ENCODE measurements around the gene DBN1. TPM values are rescaled to one million over a fixed set of nuclear protein-coding genes. Genes with fewer than 3 reads are reported as not detected.

The DBN1 gene
- total RNA-seq, 1 donor from 2014 or later = 44.3 TPM

- no peak for DNase-seq (ENCODE audit: low spot score)
Observed at GRCh38 chr5:177457852-177458681, 15.4 kb downstream of the DBN1 start.

- no peak for DNase-seq (ENCODE audit: low spot score)
Observed at GRCh38 chr5:177456976-177457851, 16.2 kb downstream of the DBN1 start.

- no peak for DNase-seq (ENCODE audit: low spot score)
Observed at GRCh38 chr5:177456591-177456964, 16.9 kb downstream of the DBN1 start.

GRCh38 chr5:177455661-177456590, 17.5 kb downstream of the DBN1 start:
- peak; percentile 97 for DNase-seq (ENCODE audit: low spot score)

- DNase-seq (ENCODE audit: low spot score) = no peak
Observed at GRCh38 chr5:177455036-177455660, 18.3 kb downstream of the DBN1 start.

- DNase-seq (ENCODE audit: low spot score) = peak; percentile 99
Observed at GRCh38 chr5:177454397-177455035, 18.9 kb downstream of the DBN1 start.

- no peak for DNase-seq (ENCODE audit: low spot score)
Observed at GRCh38 chr5:177453852-177454396, 19.5 kb downstream of the DBN1 start.

- no peak for DNase-seq (ENCODE audit: low spot score)
Observed at GRCh38 chr5:177452688-177453638, 20.5 kb downstream of the DBN1 start.

- DNase-seq (ENCODE audit: low spot score) = no peak
Observed at GRCh38 chr5:177450667-177451424, 22.6 kb downstream of the DBN1 start.

- DNase-seq (ENCODE audit: low spot score) = no peak
Observed at GRCh38 chr5:177449140-177450061, 24.0 kb downstream of the DBN1 start.

- DNase-seq (ENCODE audit: low spot score) = no peak
Observed at GRCh38 chr5:177448244-177448950, 25.0 kb downstream of the DBN1 start.

GRCh38 chr5:177447611-177448243, 25.7 kb downstream of the DBN1 start:
- no peak for DNase-seq (ENCODE audit: low spot score)

GRCh38 chr5:177447066-177447610, 26.3 kb downstream of the DBN1 start:
- DNase-seq (ENCODE audit: low spot score) = no peak

GRCh38 chr5:177446200-177447065, 27.0 kb downstream of the DBN1 start, which contains the start of gene PRR7:
PRR7 (plus strand) TSS chr5:177446814; CDS start chr5:177455068, 8,254 bp downstream.
- no peak for DNase-seq (ENCODE audit: low spot score)

- no peak for DNase-seq (ENCODE audit: low spot score)
Observed at GRCh38 chr5:177445917-177446199, 27.6 kb downstream of the DBN1 start.

Data from mesenteric fat pad (tissue), 1 donor.